HG02852 (cell line): Measurements from ENCODE around the gene P2RX2.
"Not testable (repeated sequence)": the region's sequence is repeated elsewhere in the genome, so short reads cannot be mapped to it uniquely, and the experiment has no call there.

ENCODE experiments used
- ATAC-seq: cut with Tn5 transposase; IDR thresholded peaks from one replicate; pipeline ENCODE4 v1.9.1; 2021; ENCODE audit warnings: mild to moderate bottlenecking, moderate library complexity; ENCODE audit not compliant: unreplicated experiment

The P2RX2 gene

GRCh38 chr12:132583411-132583710 lies 35.2 kb upstream of the P2RX2 start:
- no peak for ATAC-seq

- no peak for ATAC-seq
These were observed 34.8 kb upstream of the P2RX2 start for GRCh38 chr12:132583736-132584135.

- ATAC-seq, result no peak
These were observed 34.1 kb upstream of the P2RX2 start for GRCh38 chr12:132584429-132584828.

- ATAC-seq, result no peak
These were observed 33.4 kb upstream of the P2RX2 start for GRCh38 chr12:132585177-132585576.

- ATAC-seq, result no peak
These were observed 31.6 kb upstream of the P2RX2 start for GRCh38 chr12:132586929-132587328.

- no peak for ATAC-seq
These were observed 30.8 kb upstream of the P2RX2 start for GRCh38 chr12:132587781-132588180.

GRCh38 chr12:132588319-132588718 lies 30.3 kb upstream of the P2RX2 start:
- ATAC-seq, result no peak

- ATAC-seq, result no peak
These were observed 29.5 kb upstream of the P2RX2 start for GRCh38 chr12:132588821-132589669.

- no peak for ATAC-seq
These were observed 27.3 kb upstream of the P2RX2 start for GRCh38 chr12:132591107-132591935.

- no peak for ATAC-seq
These were observed 26.1 kb upstream of the P2RX2 start for GRCh38 chr12:132592282-132592970.

GRCh38 chr12:132593071-132593470 lies 25.5 kb upstream of the P2RX2 start:
- no peak for ATAC-seq

- no peak for ATAC-seq
These were observed 25.1 kb upstream of the P2RX2 start for GRCh38 chr12:132593521-132593920.

GRCh38 chr12:132593938-132594358 lies 24.6 kb upstream of the P2RX2 start:
- ATAC-seq, result peak; percentile 56

- ATAC-seq, result no peak
These were observed 23.4 kb upstream of the P2RX2 start for GRCh38 chr12:132595183-132595582.

- ATAC-seq, result no peak
These were observed 22.6 kb upstream of the P2RX2 start for GRCh38 chr12:132596016-132596415.

- no peak for ATAC-seq
These were observed 21.0 kb upstream of the P2RX2 start for GRCh38 chr12:132597333-132598316.

- not testable (repeated sequence) for ATAC-seq
These were observed 19.1 kb upstream of the P2RX2 start for GRCh38 chr12:132599502-132599901.

- no peak for ATAC-seq
These were observed 18.2 kb upstream of the P2RX2 start for GRCh38 chr12:132600048-132601032.
